Measurements from ENCODE around the gene EIF3A. TPM values are rescaled to one million over a fixed set of nuclear protein-coding genes. Genes with fewer than 3 reads are reported as not detected.
"Not testable (repeated sequence)": the region's sequence is repeated elsewhere in the genome, so short reads cannot be mapped to it uniquely, and the experiment has no call there.

Gene EIF3A
- total RNA-seq, 1 donor from 2014 or later = 88.2 TPM

DNA sequence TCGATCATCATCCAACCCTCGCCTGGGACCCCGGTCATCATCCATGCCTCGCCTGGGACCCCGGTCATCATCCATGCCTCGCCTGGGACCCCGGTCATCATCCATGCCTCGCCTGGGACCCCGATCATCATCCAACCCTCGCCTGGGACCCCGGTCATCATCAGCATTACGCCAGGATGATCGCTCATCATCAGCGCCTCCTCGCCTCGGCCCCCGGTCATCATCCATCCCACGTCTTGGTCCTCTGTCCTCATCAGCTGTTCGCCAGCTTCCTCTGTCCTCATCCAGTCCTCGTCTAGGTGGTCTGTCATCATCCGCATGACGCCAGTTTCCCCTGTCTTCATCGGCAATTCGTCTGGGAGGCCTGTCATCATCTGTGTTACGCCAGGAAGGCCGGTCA lies 38.4 kb downstream of the EIF3A start:
- no peak for ATAC-seq

DNA sequence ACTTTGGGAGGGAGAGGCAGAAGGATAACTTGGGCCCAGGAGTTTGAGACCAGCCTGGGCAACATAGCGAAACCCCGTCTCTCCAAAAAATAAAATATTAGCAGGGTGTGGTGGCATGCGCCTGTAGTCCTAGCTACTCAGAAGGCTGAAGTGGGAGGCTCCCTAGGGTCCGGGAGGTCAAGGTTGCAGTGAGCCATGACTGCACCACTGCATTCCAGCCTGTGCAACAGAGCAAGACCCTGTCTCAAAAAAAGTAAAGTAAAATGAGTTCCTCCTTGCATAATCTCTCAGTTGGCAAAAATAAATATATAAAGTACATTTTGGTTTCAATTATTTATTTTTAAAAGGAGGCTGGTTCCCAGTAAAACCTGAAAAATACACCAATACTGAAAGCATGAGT lies 39.3 kb downstream of the EIF3A start:
- no peak for ATAC-seq

DNA sequence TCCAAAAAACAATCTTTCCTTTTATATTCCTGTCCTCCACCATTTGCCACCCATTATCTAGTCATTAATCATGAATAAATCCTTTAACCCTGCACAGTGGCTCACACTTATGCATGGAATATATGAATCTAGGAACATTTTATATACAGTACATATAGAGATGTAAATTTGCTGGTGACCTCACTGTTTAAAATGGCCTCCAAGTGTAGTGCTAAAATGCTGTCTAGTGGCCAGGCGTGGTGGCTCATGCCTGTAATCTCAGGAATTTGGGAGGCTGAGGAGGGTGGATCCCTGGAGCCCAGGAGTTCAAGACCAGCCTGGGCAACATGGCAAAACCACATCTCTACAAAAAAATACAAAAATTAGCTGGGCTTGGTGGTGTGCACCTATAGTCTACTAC lies 41.5 kb downstream of the EIF3A start:
- no peak for ATAC-seq

DNA sequence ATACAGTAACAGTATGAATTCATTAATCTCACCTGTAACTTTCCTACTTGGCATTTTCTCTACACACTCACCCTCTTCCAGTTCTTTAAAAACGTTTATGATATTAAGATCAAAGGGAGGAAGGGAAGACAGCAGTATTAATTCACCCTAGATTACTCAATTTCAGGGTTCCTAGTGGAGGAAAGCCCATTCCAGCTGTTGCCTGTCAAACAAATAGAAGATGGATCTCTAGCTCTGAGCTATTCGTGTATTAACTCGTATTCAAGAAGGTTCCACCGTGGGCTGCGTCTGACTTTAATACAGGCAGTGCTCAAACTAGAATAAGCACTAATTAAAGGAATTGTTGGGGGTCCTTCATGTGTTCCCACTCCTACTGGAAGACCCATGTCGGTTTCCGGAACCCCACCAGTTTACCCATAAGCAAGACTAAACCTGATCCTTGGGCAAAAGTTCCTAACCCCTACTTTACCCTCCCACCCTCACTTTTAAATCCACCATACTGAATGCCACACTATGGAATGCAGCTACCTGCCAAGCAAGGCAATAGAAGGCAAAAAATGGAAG lies 49.0 kb downstream of the EIF3A start:
- ATAC-seq = no peak

DNA sequence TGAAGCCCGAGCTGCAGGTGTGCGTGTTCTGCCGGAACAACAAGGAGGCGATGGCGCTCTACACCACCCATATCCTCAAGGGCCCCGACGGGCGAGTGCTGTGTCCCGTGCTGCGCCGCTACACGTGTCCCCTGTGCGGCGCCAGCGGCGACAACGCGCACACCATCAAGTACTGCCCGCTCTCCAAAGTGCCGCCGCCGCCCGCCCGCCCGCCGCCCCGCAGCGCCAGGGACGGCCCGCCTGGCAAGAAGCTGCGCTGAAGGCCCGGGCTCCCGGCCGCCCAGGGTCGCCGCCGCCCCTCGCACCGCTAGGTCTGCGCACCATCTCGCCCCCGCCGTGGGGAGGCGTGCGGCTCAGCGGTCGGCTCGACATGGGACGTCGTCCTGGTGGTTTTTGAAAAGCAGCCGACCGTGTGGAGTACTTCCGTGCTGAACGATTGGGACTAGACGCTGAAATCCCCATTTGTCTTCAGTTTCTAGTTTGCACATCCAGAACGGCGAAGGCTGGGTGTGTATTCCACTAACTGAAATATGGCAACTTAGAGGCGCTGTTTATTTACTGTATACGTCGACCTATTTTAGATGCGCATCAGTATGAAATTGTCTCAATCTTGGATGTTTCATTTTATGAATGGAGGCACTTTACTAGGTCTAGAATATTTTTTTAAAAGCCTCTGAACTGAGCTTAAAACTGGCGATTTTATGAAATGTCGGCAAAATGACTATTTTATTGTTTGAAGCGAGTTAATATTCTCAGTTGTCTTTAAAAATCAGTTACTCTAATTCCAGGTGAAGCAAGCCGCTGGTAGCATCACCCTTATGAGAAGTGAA lies 50.0 kb downstream of the EIF3A start:
- ATAC-seq = peak; percentile 64

DNA sequence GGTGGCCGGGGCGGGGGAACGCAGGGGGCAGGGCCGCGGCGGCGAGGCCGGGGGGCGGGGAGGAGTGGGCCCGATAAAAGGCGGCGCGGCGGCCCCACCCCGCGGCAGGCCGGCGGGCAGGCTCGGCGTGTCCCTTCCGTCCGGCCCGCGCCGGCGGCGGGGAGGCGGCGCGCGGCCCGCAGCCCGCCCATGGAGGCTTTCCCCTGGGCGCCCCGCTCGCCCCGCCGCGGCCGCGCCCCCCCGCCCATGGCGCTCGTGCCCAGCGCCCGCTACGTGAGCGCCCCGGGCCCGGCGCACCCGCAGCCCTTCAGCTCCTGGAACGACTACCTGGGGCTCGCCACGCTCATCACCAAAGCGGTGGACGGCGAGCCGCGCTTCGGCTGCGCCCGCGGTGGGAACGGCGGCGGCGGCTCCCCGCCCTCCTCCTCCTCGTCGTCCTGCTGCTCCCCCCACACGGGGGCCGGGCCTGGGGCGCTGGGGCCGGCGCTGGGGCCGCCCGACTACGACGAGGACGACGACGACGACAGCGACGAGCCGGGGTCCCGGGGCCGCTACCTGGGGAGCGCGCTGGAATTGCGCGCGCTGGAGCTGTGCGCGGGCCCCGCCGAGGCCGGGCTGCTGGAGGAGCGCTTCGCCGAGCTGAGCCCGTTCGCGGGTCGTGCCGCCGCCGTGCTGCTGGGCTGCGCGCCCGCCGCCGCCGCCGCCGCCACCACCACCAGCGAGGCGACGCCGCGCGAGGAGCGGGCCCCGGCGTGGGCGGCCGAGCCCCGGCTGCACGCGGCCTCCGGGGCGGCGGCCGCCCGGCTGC lies 50.8 kb downstream of the EIF3A start, which contains the start of gene NANOS1:
Gene NANOS1 (plus strand): TSS at position 102 of the 808 bp plus-strand sequence. CDS start 88 bp downstream, at position 190.
- ATAC-seq = peak; percentile 7

DNA sequence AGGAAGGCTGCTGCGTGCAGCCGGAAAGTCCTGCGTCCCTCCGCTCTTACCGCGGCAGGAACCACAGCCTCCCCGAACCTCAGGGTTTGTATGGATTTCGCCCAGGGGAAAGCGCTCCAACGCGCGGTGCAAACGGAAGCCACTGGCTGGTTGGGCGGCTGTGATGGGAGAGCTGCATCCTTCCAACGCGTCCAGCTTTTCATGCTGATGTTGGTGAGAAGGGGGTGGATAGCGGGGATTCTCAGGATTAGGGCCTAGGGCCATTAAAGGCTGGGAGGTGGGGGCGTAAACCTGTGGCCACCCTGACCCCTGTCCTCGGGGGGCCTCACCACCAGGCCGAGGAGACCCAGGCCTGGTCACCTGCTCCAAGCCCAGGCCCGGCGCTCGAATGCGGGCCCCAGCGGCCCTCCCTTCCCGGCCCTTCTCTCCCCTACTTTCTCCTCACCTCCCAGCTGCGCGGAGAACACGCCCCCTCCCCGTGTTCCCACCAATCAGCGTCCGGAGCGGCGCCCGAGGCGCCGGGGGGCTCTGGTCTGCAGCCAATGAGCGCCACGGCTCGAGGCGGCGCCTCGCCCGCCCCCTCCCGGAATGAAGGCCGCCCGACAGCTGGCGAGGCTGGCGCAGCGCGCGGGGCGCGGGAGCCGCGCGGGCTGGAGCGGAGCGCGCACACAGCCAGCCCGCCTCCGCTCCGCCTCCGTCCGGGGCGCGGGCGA lies 51.6 kb downstream of the EIF3A start:
- ATAC-seq = peak; percentile 72

DNA sequence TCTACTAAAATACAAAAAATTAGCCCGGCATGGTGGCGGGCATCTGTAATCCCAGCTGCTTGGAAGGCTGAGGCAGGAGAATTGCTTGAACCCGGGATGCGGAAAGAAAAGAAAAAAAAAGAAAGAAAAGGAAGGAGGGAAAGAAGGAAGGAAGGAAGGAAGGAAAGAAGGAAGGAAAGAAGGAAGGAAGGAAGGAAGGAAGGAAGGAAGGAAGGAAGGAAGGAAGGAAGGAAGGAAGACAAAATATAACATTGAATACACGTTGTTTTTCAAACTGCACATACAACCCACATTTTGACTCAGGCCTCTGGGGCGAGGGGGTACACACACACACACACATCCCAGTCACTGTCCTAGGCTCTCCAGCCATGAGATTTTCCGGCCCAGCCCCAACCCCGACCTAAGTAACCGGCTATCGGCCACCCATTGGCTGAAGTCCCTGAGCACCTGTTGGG lies 52.1 kb downstream of the EIF3A start:
- ATAC-seq = not testable (repeated sequence)

DNA sequence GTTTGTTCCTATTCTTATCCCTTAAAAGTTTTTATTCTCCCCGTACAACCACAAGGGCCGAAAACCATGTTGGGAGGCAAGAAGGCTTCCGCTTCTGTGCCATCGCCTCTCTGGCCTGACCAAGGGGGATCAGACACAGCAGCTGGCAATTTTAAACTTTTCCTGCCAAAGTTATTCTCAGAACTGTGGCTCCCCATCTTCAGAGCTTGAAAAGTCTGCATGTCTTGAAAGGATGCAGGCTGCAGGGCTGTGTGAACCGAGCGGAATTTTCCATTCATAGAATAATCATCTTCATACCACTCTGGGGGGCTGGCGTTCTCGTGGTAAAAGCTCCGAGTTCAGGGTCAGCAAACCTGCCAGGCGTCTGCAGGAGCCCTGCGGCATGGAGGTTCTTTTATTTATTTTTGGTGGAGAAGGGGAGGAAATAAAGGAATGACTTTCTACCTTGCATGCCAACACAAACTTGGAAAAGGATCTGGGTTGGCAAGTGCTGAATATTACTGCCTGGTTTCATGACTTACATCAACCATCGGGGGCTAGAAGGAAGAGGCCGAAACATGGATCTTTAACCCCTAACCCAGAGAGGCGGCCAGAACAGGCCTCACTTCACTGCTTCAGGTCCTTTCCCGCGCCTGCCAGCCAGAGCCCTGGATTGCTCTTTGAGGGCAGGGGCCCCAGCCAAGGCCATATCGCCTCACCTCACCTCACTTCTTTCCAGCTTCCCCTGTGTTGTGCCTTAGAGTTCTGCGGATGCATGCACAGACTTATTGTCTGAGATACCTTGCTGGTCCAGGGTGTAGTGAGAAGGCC lies 54.1 kb downstream of the EIF3A start:
- no peak for ATAC-seq

DNA sequence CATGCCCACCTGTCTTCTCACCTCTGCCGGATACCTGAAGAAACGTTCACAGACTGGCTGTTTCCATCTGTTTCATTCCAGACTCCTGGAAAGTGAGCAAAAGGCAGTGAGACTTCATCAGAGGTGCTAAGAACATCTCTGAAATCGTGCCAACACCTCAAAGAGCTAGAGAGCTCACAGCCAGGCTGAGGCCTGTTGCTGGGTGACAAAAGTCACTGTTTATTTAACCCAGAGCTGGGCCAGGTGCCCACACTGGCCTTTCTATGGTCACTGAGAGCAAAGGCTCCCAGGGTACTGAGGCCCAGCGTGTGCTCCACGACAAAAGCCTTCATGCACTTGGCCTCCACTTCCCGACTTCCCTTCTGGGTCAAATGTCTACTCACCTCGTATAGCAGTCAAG lies 54.8 kb downstream of the EIF3A start:
- ATAC-seq = no peak

DNA sequence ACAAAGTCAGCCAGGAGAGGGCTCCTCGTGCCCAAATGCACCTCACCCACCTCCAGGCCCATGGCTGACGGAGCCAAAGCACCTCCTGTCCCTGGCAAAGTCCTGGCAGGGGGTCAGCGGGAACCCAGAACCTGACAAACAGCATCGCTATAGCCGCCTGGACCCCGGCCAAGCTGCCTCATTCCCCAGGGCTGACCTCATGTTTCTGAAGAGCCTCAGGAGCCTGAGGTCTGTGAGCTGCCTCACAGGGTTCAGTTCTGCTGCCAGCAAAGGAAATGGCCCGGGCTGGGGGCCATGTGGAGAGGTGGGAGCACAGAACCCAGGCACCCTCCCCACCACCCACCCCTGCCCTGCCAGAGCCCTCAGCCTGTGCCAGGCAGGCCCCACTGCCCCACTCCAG lies 55.3 kb downstream of the EIF3A start:
- no peak for ATAC-seq

DNA sequence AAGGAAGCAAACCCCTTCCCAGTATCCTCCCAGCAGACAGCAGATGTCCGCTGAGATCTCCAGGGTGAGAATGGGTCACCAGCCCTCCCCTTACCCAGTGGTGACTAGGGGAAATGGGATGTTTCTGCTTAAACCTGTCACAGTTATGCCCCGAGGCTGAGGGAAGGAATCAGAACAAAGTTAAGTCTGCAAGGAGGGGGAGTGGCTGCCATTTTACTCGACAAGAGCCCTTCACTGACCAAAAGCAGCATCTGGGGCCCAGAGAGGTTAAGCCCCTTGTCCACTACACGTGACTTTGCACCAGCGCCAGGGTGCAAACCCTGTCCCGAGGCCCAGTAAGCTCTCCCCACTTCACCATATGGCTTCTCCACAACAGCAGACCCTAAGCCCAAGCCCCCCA lies 55.7 kb downstream of the EIF3A start:
- ATAC-seq = no peak

DNA sequence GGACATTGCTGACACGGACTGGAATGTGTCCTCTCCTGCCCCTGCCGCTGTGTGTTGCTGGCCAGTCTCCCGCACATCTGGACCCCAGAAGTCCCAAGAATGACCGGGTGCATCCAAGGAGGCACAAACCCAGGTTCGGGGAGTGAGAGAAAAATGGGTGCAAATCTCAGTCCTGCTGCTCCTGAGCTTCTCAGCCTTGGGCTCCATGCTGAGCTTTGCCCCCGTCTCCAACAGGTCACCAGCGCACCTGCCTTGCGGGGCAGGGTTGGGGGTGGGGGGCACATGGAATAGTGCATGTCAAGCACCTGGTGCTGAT lies 57.1 kb downstream of the EIF3A start:
- ATAC-seq = no peak

DNA sequence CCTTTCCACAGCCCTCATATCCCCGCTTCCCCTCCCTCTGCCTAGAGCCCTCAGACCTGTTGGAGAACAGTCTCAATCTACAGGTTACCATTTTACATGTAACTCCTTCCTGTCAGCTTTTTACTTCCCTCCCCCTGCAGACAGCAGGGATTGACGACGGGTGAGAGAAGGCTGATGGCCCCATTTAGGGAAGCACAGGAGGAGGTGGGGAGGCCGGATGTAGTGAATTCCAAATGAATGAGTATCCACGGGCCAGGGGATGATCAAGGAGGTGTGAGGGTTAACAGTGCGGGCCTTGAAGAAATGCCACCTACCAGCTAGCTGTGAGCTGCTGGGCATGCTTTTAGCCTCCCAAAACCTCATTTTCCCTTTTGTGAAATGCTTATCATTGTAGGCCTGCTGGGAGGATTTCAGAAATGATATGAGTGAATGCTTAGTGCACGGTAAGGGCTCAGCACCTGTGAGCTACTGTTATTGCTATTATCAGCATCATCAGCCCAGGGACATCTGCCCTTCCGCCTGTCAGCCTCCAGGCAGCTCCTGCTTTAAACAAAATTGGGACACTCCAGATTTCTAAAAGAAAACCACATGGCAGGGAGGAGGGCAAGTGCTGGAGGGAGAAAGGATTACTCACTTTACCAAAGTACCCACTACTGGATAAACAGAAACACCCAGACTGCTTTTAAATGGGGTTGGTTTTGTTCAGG lies 57.6 kb downstream of the EIF3A start:
- no peak for ATAC-seq

DNA sequence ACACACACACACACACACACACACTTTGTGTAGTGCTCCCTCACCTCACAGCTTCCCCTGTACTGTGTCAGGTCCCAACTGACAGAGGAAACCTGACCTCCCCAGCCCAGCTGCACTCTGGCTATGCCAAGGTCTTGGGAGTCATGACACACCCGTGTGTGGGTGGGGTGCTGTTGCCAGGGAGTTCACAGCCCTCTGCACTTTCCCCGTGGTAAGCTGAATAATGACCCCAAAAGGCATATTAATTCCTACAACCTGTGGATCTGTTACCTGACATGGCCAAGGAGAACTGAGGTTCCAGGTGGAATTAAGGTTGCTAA lies 60.0 kb downstream of the EIF3A start:
- ATAC-seq = peak; percentile 69

DNA sequence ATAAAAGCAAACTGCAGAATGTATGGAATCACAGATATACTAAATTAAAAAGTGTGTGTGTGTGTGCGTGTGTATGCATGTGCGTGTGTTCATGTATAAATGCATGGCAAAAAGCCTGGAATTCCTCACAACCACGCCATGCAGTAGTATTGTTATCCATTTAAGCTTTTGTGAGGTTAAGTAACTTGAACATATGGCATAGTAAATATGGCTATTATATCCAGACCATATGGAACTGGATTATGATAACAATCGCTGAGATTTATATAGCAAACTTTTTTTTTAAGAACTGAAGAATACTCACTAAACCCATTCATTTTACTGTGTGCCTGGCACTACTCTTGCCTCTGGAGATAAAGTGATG lies 73.4 kb downstream of the EIF3A start:
- no peak for ATAC-seq

DNA sequence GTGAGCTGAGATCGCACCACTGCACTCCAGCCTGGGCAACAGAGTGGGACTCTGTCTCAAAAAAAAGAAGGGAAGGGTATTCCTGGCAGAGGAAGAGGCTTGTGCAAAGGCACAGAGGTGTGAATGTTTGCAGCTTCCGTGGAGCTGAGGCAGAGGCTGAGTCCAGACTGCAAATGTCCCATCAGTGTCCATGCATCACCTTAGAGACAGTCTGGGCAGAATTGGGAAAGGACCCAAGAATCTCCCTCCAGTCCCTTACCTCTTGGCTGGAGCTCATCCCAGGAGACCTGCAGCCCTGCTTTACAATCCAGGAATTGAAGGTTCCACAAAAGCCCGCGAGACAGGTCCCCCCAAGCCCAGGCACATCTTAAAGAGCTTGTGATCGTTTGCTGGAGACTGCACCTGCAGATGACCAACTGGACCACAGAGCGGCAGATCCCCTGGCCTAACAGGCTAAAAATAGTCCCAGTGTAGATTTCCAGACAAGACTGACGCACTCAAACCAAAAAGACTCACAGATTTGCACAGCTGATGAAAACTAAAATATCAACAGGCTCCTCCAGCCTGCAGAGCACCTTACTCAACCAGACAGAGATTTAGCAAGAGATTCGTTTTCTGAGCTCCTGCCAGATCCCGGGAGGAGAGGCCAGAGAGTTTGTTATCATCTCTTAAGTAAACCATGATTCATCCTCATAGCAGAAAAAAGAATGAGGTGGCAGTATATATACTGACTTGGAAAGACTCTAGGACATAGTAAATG lies 74.0 kb downstream of the EIF3A start:
- peak; percentile 87 for ATAC-seq

DNA sequence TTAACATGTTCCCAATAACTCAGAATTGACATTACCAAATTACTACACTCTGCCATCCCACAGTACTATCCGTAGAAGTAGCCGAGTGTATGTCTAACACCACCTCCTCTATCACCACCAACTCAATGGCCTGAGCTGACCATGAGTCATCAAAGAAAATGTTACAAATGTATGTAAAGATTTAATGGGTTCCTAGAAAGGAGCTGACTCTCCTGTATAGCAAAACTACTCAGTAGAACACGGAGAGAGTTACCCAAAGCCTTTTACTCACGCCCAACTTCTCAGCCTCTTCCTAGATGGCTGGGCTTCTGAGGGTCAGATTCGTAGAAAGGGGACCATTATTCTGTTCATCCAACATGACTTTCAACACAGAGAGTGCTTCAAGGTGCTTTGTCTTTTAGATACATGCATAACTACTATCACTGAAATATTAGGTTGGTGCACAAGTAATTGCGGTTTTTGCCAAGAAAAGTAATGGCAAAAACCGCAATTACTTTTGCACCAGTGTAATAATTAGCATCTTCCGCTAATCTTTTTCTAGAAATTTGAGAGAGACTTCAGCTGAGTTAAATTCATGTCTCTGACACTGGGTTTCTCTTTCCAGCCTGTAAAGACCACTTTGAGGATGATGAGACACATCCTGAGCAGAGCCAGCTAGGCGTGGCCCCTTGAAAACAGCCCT lies 75.1 kb downstream of the EIF3A start:
- ATAC-seq = no peak

DNA sequence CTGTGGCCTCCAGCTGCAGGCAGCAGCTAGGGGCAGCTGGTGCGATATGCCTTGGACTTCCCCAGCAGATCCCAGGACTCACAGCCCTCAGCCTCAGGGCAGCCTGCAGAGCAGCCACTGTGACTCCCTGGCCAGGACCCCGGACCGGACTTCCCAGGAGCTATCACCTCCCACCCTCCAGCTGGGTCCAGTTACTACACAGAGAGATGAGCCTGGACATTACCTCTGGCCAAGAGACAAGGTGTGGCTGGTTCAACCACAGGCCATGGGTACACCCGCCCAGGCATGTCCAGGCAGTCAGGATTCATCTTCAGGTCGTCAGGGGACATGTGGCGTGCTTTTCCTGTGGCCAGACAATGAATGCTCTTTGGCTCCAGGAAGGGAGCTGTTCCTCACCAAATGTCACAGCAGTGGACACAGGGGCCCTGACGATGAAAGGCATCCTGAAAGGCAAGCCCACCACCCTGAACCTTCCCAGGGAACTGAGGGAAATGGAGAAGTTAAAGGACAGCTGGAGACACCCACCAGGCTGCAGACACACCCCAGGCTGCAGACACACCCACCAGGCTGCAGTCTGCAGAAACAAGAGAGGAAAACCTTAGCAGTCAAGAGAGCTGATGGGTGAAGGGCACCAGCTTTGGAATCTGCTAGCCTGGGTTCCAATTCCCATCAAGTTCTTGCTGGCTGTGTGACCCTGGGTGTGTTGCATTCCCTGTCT lies 76.9 kb downstream of the EIF3A start:
- ATAC-seq = peak; percentile 50
